Hippocampal formation (tissue), 2 donors: ENCODE measurements around the gene TEX11.
"Not testable (repeated sequence)": the region's sequence is repeated elsewhere in the genome, so short reads cannot be mapped to it uniquely, and the experiment has no call there.

Source experiments
- DNase-seq, 2 donors: peaks; one replicate each; lab custom pipeline; 2025; lab: John Stamatoyannopoulos, UW

Gene TEX11

DNA sequence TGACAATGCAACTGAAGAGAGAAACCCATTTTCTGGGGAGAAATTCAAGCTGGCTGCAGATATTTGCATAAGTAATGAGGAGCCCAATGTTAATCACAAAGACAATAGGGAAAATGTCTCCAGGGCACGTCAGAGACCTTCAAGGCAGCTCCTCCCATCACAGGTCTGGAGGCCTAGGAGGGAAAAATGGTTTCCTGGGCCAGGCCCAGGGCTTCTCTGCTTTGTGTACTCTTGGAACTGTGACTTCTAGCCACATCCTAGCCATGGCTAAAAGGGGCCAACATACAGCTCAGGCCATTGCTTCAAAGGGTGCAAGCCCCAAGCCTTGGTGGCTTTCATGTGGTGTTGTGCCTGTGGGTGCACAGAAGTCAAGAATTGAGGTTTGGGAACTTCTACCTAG, 321.4 kb downstream of the TEX11 start:
- DNase-seq: not testable (repeated sequence)

DNA sequence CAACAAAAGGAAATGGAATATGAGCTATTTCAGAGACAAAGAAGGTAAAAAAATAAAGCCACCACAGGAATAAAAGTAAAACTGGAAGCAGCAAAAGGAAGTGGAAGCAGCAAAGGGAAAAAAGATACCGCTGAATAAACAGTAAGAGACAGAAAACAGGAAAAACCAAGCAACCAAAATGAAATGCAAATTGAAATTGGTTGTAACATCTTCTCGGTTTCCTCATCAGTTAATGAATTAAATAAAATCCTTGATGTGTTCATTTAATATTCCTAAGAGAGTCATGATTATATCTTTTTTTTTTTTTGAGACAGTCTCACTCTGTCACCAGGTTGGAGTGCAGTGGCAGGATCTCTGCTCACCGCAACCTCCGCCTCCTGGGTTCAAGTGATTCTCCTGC, 331.1 kb downstream of the TEX11 start:
- DNase-seq: no peak

GRCh38 chrX:70569922-70570576, 338.5 kb downstream of the TEX11 start:
- DNase-seq: not testable (repeated sequence)

- DNase-seq: no peak
These were observed 353.6 kb downstream of the TEX11 start for GRCh38 chrX:70554948-70555347.

- peak in 1 of 2 donors; percentile 1 for DNase-seq
These were observed 354.0 kb downstream of the TEX11 start for GRCh38 chrX:70554523-70554922.

DNA sequence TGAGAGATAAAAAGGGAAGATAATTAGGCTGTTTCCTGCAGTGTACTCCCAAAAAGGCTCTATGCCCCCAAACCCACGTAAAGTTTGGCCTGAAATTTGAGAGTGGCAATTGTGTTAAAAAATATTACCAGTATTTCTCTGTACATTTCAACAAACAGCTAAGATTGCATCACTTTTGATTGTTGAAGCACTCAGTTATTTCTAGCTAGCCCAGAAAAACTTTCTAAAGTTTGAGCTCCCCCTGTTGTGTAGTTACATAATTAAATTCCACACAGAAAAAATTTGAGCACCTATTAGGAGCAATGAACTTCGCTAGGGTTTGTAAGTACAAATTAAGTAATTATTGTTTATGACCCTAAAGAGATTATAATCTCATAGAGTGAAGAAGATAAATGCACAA, 354.4 kb downstream of the TEX11 start:
- no peak for DNase-seq

DNA sequence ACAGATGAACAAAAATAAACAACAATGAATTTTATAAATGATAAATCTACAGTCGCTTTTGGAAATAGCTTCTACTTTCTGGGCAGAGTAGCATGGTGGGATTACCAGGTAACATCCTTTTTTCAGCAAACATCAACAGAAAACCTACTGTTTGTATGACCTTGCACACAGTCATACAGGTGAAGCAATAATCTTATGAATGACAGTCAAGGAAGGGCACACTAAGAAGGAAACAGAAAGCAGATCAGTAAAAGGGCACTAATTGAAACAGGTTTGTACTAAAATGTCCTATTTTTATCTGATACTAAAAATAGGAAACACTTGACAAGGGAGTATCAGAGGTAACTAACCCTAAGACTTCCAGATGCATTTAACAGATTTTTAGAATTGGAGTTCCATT, 355.0 kb downstream of the TEX11 start:
- no peak for DNase-seq

DNA sequence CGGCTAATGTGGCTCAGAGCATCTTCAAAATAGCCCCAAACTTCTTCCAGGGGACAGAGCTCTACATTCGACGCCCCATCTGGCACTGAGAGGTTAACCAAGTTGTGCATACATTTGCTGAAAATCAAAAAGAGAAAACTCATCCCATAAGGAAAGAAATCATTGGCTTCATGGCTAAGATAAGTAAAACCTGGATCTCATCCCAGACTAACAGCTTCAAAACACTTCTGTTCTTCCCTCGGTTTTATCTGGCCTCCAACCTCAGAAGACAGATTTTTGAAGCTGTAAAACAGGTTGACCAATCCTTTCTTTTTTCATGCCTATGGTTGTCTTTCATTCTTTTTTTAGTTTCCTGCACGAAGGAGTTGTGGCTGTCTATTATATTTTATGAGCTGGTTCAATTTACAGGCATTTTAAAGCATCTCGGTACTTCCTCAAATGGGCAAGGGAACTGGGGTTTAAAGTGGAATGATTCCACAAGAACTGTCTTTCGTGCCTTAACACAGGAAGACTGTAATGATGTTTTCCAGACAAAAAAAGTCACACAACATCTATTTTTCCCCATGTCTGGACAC, 356.3 kb downstream of the TEX11 start:
- no peak for DNase-seq

DNA sequence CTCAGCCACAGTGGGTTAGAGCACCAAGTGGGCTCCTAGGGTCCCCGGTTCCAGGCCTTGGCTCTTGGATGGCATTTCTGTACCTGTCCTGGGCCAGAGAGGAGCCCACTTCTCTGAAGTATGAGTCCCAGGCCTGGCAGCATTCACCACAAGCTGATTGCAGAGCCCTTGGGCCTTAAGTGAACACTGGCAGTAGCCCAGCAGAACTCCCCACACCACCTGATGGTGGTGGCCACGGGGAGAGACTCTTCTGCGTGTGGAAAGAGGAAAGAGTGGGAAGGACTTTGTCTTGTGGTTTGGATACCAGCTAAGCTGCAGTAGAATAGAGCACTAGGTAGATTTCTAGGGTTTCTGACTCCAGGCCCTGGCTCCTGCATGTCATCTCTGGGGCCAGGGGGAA, 359.1 kb downstream of the TEX11 start:
- DNase-seq: no peak

- no peak for DNase-seq
These were observed 373.3 kb downstream of the TEX11 start for GRCh38 chrX:70535198-70535597.

GRCh38 chrX:70527610-70528345, 380.7 kb downstream of the TEX11 start:
- no peak for DNase-seq

DNA sequence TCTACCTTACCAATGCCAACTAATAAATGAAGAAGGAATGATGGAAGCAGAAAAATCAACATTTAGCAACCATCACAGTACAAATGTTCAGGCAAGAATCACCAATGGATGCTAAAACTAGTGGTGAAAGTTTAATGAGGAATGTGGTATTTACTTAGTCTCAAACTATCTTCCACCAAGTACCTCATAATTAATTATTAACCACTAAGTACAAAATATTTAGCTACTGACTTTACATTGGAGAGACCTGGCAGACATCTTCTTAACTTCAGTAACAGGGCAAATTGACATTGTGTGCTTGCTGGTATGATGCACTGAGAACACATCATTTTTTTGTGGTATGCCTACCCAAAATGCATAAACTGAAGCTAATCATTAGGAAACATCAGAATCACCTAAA, 381.5 kb downstream of the TEX11 start:
- DNase-seq: no peak

DNA sequence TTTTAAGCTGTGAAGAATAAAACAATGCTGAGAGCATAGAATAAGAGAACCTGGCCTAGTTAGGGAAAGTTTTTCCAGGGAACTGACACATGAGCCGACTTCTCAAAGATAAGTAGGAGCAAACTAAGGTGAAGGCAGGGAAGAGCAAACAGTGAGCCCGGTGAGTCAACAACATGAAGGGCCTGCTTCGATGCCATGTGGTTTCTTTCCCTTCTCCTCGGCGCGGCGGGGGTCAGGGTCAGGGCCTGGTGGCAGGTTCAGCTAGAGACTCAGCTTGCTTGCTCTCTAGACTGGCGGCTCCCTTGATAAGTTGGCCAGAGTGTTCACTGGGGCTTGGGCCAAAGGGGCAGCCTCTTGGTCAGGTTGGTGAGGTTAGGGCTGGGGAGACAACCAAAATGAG, 382.8 kb downstream of the TEX11 start:
- no peak for DNase-seq

- not testable (repeated sequence) for DNase-seq
These were observed 392.8 kb downstream of the TEX11 start for GRCh38 chrX:70515692-70516091.

DNA sequence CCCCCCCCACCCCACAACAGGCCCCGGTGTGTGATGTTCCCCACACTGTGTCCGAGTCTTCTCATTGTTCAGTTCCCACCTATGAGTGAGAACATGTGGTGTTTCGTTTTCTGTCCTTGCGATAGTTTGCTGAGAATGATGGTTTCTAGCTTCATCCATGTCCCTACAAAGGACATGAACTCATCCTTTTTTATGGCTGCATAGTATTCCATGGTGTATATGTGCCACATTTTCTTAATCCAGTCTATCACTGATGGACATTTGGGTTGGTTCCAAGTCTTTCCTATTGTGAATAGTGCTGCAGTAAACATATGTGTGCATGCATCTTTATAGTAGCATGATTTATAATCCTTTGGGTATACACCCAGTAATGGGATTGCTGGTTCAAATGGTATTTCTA, 393.2 kb downstream of the TEX11 start:
- not testable (repeated sequence) for DNase-seq

- DNase-seq: no peak
These were observed 399.4 kb downstream of the TEX11 start for GRCh38 chrX:70509078-70509477.

GRCh38 chrX:70508296-70508911, 400.1 kb downstream of the TEX11 start:
- no peak for DNase-seq

DNA sequence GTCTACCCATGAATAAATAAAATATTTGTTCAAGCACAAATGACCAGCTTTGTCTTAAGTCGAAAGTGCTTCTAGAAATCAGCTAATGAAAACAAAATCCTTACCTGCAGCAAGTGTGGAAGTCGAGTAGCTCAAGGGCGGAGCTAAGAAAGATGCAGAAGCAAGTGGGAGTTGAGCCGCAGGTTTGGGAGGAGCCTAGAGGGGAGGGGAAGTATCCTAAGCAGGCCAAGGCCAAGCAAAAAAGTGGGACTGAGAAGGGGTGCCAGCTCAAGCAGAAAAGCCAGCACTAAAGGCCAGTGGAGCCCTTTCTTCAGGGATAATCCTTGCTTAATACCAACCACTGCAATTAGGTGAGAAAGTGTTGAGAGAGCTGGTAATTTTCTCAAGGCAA, 403.1 kb downstream of the TEX11 start:
- DNase-seq: no peak

GRCh38 chrX:70504772-70505450, 403.6 kb downstream of the TEX11 start:
- no peak for DNase-seq

DNA sequence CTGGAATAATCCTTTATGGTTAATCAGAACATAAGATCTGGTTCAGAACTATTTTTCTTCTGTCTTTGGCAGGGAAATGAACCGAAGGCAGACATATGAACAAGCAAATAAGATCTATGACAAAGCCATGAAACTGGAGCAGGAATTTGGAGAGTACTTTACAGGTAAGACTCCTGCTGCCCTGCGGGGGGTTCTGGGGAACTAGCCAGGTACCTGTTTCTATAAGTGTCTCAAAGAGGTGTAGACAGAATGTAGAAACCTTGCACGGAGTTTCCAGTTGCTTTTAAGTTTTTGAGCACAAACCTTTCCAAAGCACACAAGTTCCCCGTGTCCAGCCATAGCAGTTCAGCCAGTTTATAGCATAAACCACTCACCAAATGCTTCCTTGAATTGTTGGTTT, 407.7 kb downstream of the TEX11 start:
- DNase-seq: no peak

DNA sequence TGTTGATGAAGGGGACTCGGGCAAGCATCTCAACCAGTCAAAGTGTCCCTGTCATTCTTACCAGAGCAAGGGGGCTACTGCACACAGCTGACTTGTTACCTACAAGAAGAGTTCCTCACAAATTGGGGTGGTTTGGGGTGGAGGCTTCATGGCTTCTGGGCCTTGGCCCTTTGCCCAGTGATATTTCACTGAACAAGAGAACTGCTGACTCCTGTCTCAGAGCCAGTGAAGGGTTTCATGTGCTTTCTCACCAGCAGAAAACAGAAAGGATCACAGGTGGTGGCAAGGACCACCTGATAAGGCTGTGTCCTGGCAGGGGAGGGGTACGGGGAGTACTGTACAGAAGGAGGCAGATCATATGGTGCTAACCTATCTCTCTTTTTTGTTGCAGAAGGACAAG, 410.4 kb downstream of the TEX11 start:
- no peak for DNase-seq

- DNase-seq: no peak
These were observed 411.5 kb downstream of the TEX11 start for GRCh38 chrX:70497026-70497425.
